Measurements from ENCODE around the gene GLB1L2.

GLB1L2 gene

GRCh38 chr11:134389464-134390180, 57.8 kb downstream of the GLB1L2 start:
- no peak for DNase-seq

DNA sequence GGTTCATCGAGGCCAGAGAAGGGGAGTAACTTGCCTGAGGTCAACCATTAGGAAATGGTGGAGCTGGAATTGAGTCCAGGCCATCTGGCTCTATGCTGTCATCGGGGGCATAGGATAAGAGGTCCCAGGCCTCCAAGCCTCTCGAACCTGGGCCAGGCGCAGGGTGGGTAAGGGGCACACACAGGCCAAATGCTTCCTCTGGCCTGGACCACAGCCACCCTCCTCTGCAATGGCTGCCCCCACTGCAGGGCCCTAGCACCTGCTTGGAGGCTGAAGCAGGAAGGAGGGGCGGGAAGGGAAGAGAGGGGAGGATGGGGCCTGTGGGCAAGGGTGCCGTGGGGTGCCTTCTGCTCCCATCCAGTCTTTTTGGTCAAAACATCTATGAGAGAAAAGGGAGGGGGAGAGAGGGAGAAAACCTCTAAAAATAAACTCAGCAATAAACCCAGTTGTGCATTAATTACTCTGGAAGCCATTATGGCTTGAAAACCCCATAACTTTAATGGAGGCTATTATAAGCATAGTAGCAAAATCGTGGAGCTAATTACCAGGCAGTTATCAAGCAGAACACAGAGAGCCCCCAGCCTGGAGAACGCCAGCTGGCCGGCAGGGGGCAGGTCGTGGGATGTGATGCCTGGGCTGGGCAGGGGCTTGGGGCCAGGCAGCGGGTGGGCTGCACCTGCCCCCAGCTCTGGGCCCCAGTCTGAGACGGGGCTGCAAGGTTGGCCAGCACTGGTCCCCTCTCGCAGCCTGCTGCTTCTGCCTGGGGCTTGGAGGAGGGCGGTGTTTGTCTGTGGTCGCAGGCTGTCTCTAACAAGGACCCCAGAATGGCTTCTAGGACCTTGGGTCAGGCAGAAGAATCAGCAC, 59.1 kb downstream of the GLB1L2 start:
- no peak for DNase-seq

DNA sequence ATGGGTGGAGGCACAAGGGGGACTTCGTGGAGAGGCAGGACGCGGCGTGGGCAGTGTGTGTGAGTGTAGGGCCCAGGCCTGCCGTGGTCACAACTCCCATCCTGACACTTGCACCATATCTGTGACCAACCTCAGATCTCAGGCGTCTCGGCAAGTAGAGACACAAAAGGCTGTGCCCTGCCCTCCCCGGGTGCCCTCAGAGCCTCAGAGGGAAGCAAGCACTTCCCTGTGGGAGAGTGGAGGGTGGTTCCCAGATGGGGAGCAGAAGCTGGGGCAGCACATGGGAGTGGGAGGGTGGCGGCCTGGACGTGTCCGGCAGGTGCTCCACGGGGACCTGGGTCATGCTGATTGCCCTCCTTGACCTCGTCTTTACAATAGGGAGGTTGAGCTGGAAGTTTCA, 59.9 kb downstream of the GLB1L2 start:
- no peak for DNase-seq

GRCh38 chr11:134392953-134393615, 61.3 kb downstream of the GLB1L2 start:
- no peak for DNase-seq

- DNase-seq = peak; percentile 54 to 77
Observed at GRCh38 chr11:134393638-134394037, 61.9 kb downstream of the GLB1L2 start.

DNA sequence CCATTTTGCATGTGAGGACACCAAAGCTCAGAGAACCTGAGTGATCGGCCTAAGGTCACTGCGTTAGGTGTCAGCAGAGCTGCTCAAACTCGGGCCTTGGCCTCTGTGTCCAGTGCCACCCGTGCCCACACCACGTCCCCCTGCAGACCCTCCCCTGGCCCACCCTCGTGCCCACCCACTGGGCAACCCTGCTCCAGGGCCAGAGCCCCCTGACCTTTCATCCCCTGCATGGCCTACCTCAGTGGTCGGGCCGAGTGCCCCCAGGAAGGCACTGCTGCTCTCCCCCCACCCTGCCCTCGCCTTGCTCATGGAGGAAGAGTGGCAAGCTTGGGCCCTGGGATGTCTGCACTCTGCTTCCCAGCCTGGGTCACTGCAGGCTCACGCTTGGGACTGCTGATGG, 62.5 kb downstream of the GLB1L2 start:
- DNase-seq = no peak

GRCh38 chr11:134395002-134395401, 63.2 kb downstream of the GLB1L2 start:
- no peak for DNase-seq

- DNase-seq = no peak
Observed at GRCh38 chr11:134397304-134398078, 65.7 kb downstream of the GLB1L2 start.

DNA sequence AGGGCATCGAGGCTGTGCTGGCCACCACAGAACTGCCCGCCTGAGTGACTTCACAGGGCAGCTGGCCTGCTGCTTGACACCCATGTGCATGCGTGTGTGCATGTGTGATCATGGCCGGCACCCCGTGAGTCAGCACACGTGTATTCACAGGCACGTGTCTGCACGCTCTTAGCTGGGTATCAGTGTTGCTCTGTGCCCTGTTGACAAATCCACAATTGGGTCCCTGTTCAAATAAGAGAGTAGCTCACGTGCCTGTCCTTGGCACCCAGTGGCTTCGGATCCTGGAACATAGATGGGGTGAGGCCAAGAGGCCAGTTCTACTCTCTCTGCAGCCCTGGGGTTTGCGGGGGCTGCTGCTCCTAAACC, 66.3 kb downstream of the GLB1L2 start:
- DNase-seq = no peak

GRCh38 chr11:134398644-134399292, 67.0 kb downstream of the GLB1L2 start:
- no peak for DNase-seq

GRCh38 chr11:134399293-134399654, 67.5 kb downstream of the GLB1L2 start:
- DNase-seq = no peak

GRCh38 chr11:134399996-134400395, 68.2 kb downstream of the GLB1L2 start:
- DNase-seq = no peak

GRCh38 chr11:134401825-134402809, 70.3 kb downstream of the GLB1L2 start:
- no peak for DNase-seq

DNA sequence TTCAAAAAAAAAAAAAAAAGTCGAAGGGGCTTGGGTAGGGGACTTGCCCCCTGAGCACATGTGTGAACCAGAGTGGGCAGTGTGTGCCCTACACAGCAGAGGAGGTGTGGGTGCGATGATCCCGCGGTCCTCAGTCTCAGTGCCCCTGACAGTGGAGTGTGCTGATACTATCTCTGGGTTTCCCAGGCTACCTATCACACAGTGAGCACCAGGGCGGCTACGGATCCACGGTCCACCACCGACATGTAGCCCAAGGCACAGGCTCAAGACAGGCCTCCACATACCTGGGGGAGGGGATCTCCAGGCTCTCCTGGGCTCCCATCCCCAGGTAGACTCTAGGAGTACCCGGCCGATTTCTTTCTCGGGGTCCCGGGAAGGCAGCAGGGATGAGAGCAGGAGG, 71.1 kb downstream of the GLB1L2 start:
- no peak for DNase-seq

- DNase-seq = no peak
Observed at GRCh38 chr11:134404575-134405341, 73.0 kb downstream of the GLB1L2 start.

DNA sequence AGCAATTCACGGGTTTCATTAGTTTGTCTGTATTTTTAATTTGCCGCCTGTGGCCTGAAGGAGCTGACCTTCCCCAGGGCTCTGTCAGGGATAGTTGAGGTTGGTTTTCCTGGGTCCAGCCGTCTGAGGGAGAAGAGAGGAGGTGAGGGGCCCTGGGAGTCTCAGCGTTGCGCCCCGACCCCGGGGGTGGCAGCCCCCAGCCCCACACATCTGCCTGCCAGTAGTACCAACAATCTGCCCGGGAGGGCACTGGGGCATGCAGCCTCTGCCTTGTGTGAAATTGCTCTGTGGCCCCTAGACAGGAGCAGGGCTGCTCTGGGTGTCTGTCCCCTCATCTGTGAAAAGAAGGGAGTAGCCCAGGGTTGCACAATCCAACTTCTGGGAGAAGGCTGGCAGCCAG, 73.6 kb downstream of the GLB1L2 start:
- DNase-seq = no peak

- DNase-seq = no peak
Observed at GRCh38 chr11:134405841-134406240, 74.1 kb downstream of the GLB1L2 start.

DNA sequence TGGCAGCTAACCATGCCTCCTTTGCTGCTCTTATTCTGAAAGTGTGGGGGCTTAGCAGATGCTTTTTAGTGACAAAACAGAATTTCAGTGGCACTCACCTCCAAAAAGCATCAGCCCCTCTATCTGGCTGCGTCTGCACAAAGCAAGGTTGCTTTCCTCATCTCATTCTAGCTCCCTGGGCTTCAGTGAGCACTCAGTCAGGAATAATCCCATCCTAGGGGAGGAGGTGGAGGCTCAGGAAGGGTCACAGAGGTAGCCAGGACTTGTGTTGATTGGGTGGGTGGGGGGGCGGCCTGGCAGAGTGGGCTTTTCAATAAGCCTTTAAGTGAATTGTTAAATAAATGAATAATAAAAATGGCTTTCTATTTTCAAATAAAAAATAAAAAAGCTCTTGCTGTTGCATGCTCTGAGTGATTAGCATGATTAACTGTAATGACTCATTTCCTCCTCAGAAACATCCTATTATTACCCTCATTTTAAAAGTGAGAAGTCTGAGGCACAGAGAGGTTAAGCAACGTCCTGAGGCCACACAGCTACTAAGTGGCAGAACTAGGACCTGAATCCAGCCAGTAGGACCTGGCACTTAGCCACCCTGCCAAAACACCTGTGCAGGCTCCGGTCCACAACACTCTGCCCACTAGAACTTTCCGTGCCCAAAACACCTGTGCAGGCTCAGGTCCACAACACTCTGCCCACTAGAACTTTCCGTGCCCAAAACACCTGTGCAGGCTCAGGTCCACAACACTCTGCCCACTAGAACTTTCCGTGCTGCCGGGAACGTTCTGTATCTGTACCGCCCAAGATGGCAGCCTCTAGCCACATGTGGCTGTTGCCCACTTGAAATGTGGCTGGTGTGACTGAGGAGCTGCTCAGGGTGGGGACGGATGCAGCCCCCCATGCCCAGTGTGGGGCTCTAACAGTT, 74.7 kb downstream of the GLB1L2 start:
- DNase-seq = no peak

DNA sequence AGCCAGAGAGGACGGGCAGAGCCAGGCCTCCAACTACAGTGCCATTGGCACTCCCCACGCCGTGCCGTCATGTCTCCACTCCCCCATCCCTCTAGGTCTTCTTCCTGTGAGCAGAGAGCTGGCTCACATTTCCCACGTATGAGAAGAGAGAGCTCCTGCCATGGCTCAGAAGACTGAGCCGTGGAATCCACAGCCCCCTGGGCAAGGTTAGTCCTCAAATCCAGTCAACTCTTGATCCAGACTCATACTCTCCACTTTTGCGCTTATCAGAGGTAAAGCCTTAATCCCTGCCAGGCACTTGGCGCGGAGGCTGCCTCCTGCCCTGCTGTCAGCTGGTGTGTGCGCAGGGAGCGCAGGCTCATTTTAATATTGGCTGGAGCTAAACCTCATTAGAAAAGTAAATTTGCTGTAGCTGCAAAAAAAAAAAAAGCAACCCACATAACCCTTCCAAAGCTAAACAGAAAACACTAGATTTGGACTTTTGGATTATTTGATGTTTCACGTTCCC, 75.6 kb downstream of the GLB1L2 start:
- DNase-seq = peak; percentile 27 to 61

Data from NCI-H524 (cell line).